GM12878 (cell line): ENCODE data around the gene HIKESHI. TPM values are rescaled to one million over a fixed set of nuclear protein-coding genes. Genes with fewer than 3 reads are reported as not detected.

Experiments
- ATAC-seq: fragments of 200-7000 bp; cut with Tn5 transposase; 3 replicates; pipeline ENCODE4 v1.9.1; 2020; ENCODE audit warnings: mild to moderate bottlenecking, moderate library complexity
- BruUV-seq: library from RNA; stranded (reverse); fragments of 400-500 nt; replicated peaks from 2 replicates; lab custom pipeline; 2021; lab: Mats Ljungman, UMichigan
- CTCF ChIA-PET: fragments of 300-600 bp; sonication (Branson Sonifier 250); formaldehyde crosslinking; extraction: SDS; loops from one replicate; lab custom pipeline; 2021; ENCODE audit warnings: inconsistent platforms; lab: Yijun Ruan, JAX
- POLR2A ChIA-PET: fragments of 350-600 bp; formaldehyde crosslinking; extraction: SDS; loops from one replicate; lab custom pipeline; 2021; ENCODE audit warnings: inconsistent platforms; lab: Charles Lee
- RAD21 ChIA-PET: fragments of 300-600 bp; sonication (Branson Sonifier 250); formaldehyde crosslinking; loops from one replicate; lab custom pipeline; 2023; ENCODE audit warnings: antibody characterized with exemption; ENCODE audit not compliant: unreplicated experiment; lab: Charles Lee
- SMC1A ChIA-PET: fragments of 300-600 bp; sonication (Branson Sonifier 250); formaldehyde crosslinking; loops from one replicate; lab custom pipeline; 2023; ENCODE audit not compliant: unreplicated experiment, uncharacterized antibody; lab: Charles Lee
- DNase-seq: peaks from one replicate; pipeline ENCODE4 v3.0.0-alpha.2; 2011; ENCODE audit warnings: low read depth, low spot score
- FAIRE-seq: peaks from 3 replicates; lab custom pipeline; 2011; peaks lifted over from hg19 to GRCh38; lab: Jason Lieb, UNC
- H2AFZ ChIP-seq: 2 replicates; pipeline ENCODE4 v1.6.0; 2011; ENCODE audit warnings: low read depth, low read length, control low read depth; ENCODE audit not compliant: control insufficient read depth
- H3K27ac ChIP-seq: 2 replicates; pipeline ENCODE4 v1.5.1; 2011; ENCODE audit warnings: control low read depth; ENCODE audit not compliant: control insufficient read depth, insufficient read depth
- H3K27me3 ChIP-seq, 2 experiments: replicated peaks in 1 of 2; 2 replicates each; pipeline versions ENCODE4 v1.6.0 to v1.6.1; 2011; ENCODE audit warnings: low read length in 1 of 2; ENCODE audit not compliant: control insufficient read depth in 2 of 2, insufficient read depth in 2 of 2
- H3K36me3 ChIP-seq, 2 experiments: 2 replicates each; pipeline ENCODE4 v1.5.1; 2011; ENCODE audit warnings: low read length in 1 of 2; ENCODE audit not compliant: control insufficient read depth in 2 of 2, insufficient read depth in 2 of 2
- H3K4me1 ChIP-seq: 2 replicates; pipeline ENCODE4 v1.6.1; 2011; ENCODE audit warnings: mild to moderate bottlenecking, low read length, moderate library complexity, mixed read lengths; ENCODE audit not compliant: control insufficient read depth, insufficient read depth
- H3K4me2 ChIP-seq: 2 replicates; pipeline ENCODE4 v1.6.0; 2011; ENCODE audit warnings: control low read depth; ENCODE audit not compliant: control insufficient read depth, insufficient read depth
- H3K4me3 ChIP-seq: fragments of 200-600 bp; sonication (generic); 2 replicates; pipeline ENCODE4 v1.5.1; 2016
- H3K79me2 ChIP-seq: 2 replicates; pipeline ENCODE4 v1.6.0; 2011; ENCODE audit warnings: low read length; ENCODE audit not compliant: control insufficient read depth, insufficient read depth
- H3K9ac ChIP-seq: 2 replicates; pipeline ENCODE4 v1.8.0; 2011; ENCODE audit warnings: low read length, control low read depth, mixed read lengths; ENCODE audit not compliant: control insufficient read depth, insufficient read depth
- H3K9me3 ChIP-seq: replicated peaks from 3 replicates; pipeline ENCODE4 v1.5.1; 2011; ENCODE audit warnings: mild to moderate bottlenecking, low read length; ENCODE audit not compliant: control insufficient read depth, insufficient read depth
- H4K20me1 ChIP-seq: 2 replicates; pipeline ENCODE4 v1.6.0; 2011; ENCODE audit not compliant: control insufficient read depth, insufficient read depth
- BACH1 ChIP-seq: fragments of 450-650 bp; IDR thresholded peaks from 2 replicates; pipeline ENCODE4 v1.6.1; 2017; ENCODE audit warnings: mild to moderate bottlenecking, borderline replicate concordance
- JUND ChIP-seq: IDR thresholded peaks from 2 replicates; pipeline ENCODE4 v1.6.1; 2012; ENCODE audit warnings: low read depth, mild to moderate bottlenecking, low read length, improper control_type of control experiment, moderate library complexity
- NFXL1 ChIP-seq: fragments of 450-650 bp; IDR thresholded peaks from 2 replicates; pipeline ENCODE4 v1.6.1; 2017; ENCODE audit warnings: antibody characterized with exemption, mild to moderate bottlenecking, borderline replicate concordance
- NFYB ChIP-seq: IDR thresholded peaks from 2 replicates; pipeline ENCODE4 v1.6.1; 2011; ENCODE audit warnings: low read depth, mild to moderate bottlenecking, low read length, improper control_type of control experiment, moderate library complexity; ENCODE audit not compliant: insufficient read depth
- NRF1 ChIP-seq: conservative IDR thresholded peaks from 2 replicates; pipeline ENCODE4 v1.6.1; 2011; ENCODE audit warnings: mild to moderate bottlenecking, low read depth, low read length, improper control_type of control experiment
- RAD51 ChIP-seq: fragments of 450-650 bp; IDR thresholded peaks from 2 replicates; pipeline ENCODE4 v1.6.1; 2016; ENCODE audit warnings: moderate library complexity, mild to moderate bottlenecking, inconsistent platforms
- TCF3 ChIP-seq: IDR thresholded peaks from 2 replicates; pipeline ENCODE4 v1.6.1; 2012; ENCODE audit warnings: low read depth, mild to moderate bottlenecking, low read length, borderline replicate concordance; ENCODE audit not compliant: insufficient read depth
- WGBS: methylation state at CpG from one replicate; pipeline ENCODE4 v1.1.6; 2016; ENCODE audit warnings: low lambda C conversion rate; ENCODE audit not compliant: insufficient replicate concordance, insufficient coverage; ENCODE audit errors: missing lambda C conversion rate; 5-methylcytosine and 5-hydroxymethylcytosine counted together
- in situ Hi-C: fragments of 300-500 bp; cut with MboI; formaldehyde crosslinking; loops from 9 replicates; pipeline ENCODE4 v1.14.3; 2018; ENCODE audit warnings: mixed read lengths
- intact Hi-C: fragments of 100-400 bp; cut with micrococcal nuclease; formaldehyde crosslinking; loops from one replicate; pipeline ENCODE4 v1.14.2; 2022; ENCODE audit not compliant: unreplicated experiment
- polyA plus RNA-seq, 11 experiments: library from polyadenylated mRNA; depleted of rRNA in 4 of 11; unstranded in 6 of 11; stranded (reverse) in 5 of 11; fragments of >200 nt; fragmentation: Nextera tagmentation in 4 of 11; fragmentation: Illumina TruSeq in 1 of 11; extraction: Ambion mirVana in 4 of 11; extraction: Trizol in 1 of 11; gene quantifications; 1 replicate in 1 of 11; 2 replicates in 10 of 11; pipeline versions ENCODE4 v1.2.1 to v1.2.3, GENCODE V29; 2011 to 2016; ENCODE audit warnings: inconsistent platforms in 2 of 11, missing spikeins in 2 of 11, low read depth in 1 of 11
- total RNA-seq, 4 experiments: library from RNA; depleted of rRNA in 3 of 4; stranded (reverse); fragments of >200 nt in 3 of 4; fragmentation: Illumina TruSeq in 1 of 4; extraction: Trizol in 1 of 4; gene quantifications; 2 replicates each; pipeline versions ENCODE4 v1.2.1 to v1.2.3, GENCODE V29; 2013 to 2021

HIKESHI gene
- total and polyA plus RNA-seq, 10 of the 15 experiments (the other 5 are each of a cell fraction or from before 2014, with no cell fraction given): 42.3 to 228 (median 85.7) TPM

DNA sequence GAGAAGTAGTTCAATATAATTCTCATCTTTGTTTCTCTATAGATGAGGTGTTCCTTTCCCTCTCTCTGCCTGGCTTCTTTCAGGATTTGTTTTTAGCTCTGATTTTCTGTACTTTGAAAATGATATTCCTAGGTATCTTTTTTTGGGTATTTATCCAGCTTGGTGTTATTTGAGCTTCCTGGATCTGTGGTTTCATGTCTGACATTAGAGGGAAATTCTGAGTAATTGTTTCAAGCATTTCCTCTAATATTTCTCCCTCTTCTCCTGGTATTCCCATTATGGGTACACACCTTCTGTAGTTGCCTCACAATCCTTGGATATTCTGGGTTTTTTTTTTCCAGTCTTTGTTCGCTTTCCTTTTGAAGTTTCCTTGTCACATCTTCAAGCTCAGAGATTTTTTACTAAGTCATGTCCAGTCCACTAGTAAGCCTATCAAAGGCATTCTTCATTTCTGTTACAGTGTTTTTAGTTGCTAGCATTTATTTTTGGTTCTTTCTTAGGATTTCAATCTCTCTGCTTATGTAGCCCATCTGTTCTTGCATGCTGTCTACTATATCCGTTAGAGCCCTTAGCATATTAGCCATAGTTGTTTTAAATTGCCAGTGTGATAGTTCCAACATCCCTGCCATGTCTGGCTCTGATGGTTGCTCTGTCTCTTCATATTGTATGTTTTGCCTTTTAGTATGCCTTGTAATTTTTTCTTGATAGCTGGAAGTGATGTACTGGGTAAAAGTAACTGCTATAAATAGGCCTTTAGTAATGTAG lies 78.4 kb downstream of the HIKESHI start:
- intact Hi-C loops: no loop called here
- H3K9me3 ChIP-seq: no peaks in the 10 kb centered on the region; the same call in 2 of the 3 replicates
- TF ChIP-seq JUND: no peak
- no peak for TF ChIP-seq NRF1
- no peak for TF ChIP-seq TCF3
- TF ChIP-seq RAD51: no peak
- TF ChIP-seq NFXL1: no peak
- no peak for TF ChIP-seq BACH1
- no peak for TF ChIP-seq NFYB
- no peak overlapping the region for H3K9ac ChIP-seq
- SMC1A ChIA-PET: interaction anchor here (0.7 to 1.1 kb wide), 3 partner anchors 12 to 1370 kb away, joined by 3 to 4 read pairs (median 3); no protein-coding TSS in a partner anchor
- no peaks in the 10 kb centered on the region for H3K4me1 ChIP-seq
- H4K20me1 ChIP-seq: no peaks in the 10 kb centered on the region
- H2AFZ ChIP-seq: no peak overlapping the region
- no peak for ATAC-seq
- H3K4me2 ChIP-seq: no peak overlapping the region
- H3K27ac ChIP-seq: no peak overlapping the region
- in situ Hi-C loops: no loop called here
- BruUV-seq: no TSS peak
- no peaks in the 10 kb centered on the region; a peak in 1 of 4 replicates for H3K27me3 ChIP-seq
- POLR2A ChIA-PET: no interaction called here
- no peaks in the 10 kb centered on the region for H3K79me2 ChIP-seq
- no peaks in the 10 kb centered on the region for H3K36me3 ChIP-seq
- no peak overlapping the region for H3K4me3 ChIP-seq
- no peak for DNase-seq
- 40% methylated on average over 2 of the region's 2 CpGs for WGBS
- RAD21 ChIA-PET: no interaction called here
- CTCF ChIA-PET: no interaction called here
- no peak for FAIRE-seq
